ENCODE data around the gene ATP1A1. TPM values are rescaled to one million over a fixed set of nuclear protein-coding genes. Genes with fewer than 3 reads are reported as not detected.

ATP1A1 gene
- 100 to 1,000 TPM; 686 to 731 TPM for total RNA-seq
- polyA plus RNA-seq (ENCODE audit: insufficient read length in 6 of 6) = 100 to 1,000 TPM; 191 to 257 (median 232) TPM
- long read RNA-seq, donor 1, transcript ATP1A1-201 (23 exons, 3,654 nt) = major isoform, 21 of 140 reads
- long read RNA-seq, donor 1, partial matches to known transcripts = 112 of 140 reads
- long read RNA-seq, donor 1, other reads (novel, unspliced or antisense) = 5 of 140 reads
- long read RNA-seq, donor 2, transcript ATP1A1-201 (23 exons, 3,654 nt) = major isoform, 24 of 61 reads
- long read RNA-seq, donor 2, partial matches to known transcripts = 36 of 61 reads
- long read RNA-seq, donor 2, other reads (novel, unspliced or antisense) = 0 of 61 reads
- long read RNA-seq, donor 3, transcript ATP1A1-201 (23 exons, 3,654 nt) = major isoform, 25 of 74 reads
- long read RNA-seq, donor 3, partial matches to known transcripts = 47 of 74 reads
- long read RNA-seq, donor 3, other reads (novel, unspliced or antisense) = 0 of 74 reads
- long read RNA-seq, donor 4, transcript ATP1A1-201 (23 exons, 3,654 nt) = major isoform, 20 of 55 reads
- long read RNA-seq, donor 4, partial matches to known transcripts = 32 of 55 reads
- long read RNA-seq, donor 4, other reads (novel, unspliced or antisense) = 2 of 55 reads
- long read RNA-seq, donor 5, transcript ATP1A1-201 (23 exons, 3,654 nt) = major isoform, 25 of 79 reads
- long read RNA-seq, donor 5, partial matches to known transcripts = 54 of 79 reads
- long read RNA-seq, donor 5, other reads (novel, unspliced or antisense) = 0 of 79 reads
- long read RNA-seq, donor 6, transcript ATP1A1-201 (23 exons, 3,654 nt) = major isoform, 39 of 77 reads
- long read RNA-seq, donor 6, partial matches to known transcripts = 38 of 77 reads
- long read RNA-seq, donor 6, other reads (novel, unspliced or antisense) = 0 of 77 reads
- long read RNA-seq, donor 7, transcript ATP1A1-201 (23 exons, 3,654 nt) = major isoform, 26 of 50 reads
- long read RNA-seq, donor 7, partial matches to known transcripts = 24 of 50 reads
- long read RNA-seq, donor 7, other reads (novel, unspliced or antisense) = 0 of 50 reads
- long read RNA-seq, donor 8, transcript ATP1A1-201 (23 exons, 3,654 nt) = major isoform, 29 of 95 reads
- long read RNA-seq, donor 8, partial matches to known transcripts = 62 of 95 reads
- long read RNA-seq, donor 8, other reads (novel, unspliced or antisense) = 0 of 95 reads
- long read RNA-seq, donor 9 = 0 reads
- long read RNA-seq, donor 10, transcript ATP1A1-201 (23 exons, 3,654 nt) = major isoform, 8 of 34 reads
- long read RNA-seq, donor 10, partial matches to known transcripts = 25 of 34 reads
- long read RNA-seq, donor 10, other reads (novel, unspliced or antisense) = 0 of 34 reads
- long read RNA-seq, donor 11, transcript ATP1A1-201 (23 exons, 3,654 nt) = major isoform, 18 of 88 reads
- long read RNA-seq, donor 11, partial matches to known transcripts = 68 of 88 reads
- long read RNA-seq, donor 11, other reads (novel, unspliced or antisense) = 0 of 88 reads
- long read RNA-seq, donor 12, transcript ATP1A1-201 (23 exons, 3,654 nt) = major isoform, 35 of 69 reads
- long read RNA-seq, donor 12, partial matches to known transcripts = 33 of 69 reads
- long read RNA-seq, donor 12, other reads (novel, unspliced or antisense) = 0 of 69 reads

- ATAC-seq = peak; percentile 85
- Histone ChIP-seq H3K36me3 (no peaks in the 10 kb centered on the region), H3K27ac (peak within 1 kb of the TSS; percentile 94 to 98), H3K9me3 (no peaks in the 10 kb centered on the region), H3K27me3 (no peaks in the 10 kb centered on the region), H3K4me3 (peak within 1 kb of the TSS; percentile 77 to 89), H3K4me1 (peaks cover 37 to 50% of the 10 kb centered on the region in 2 donors)
- no peak for TF ChIP-seq CTCF (IDR thresholded peaks at IDR 0.05)
- peak; percentile 92 to 100 (median 98) for DNase-seq
- intact Hi-C loops (cut with DNase I) = no loop called here
Observed at GRCh38 chr1:116372651-116373430, at the start of gene ATP1A1. Gene ATP1A1 (plus strand): TSS chr1:116373244. CDS start chr1:116373512, 268 bp downstream.

- H3K9me3 ChIP-seq = no peaks in the 10 kb centered on the region
- H3K27me3 ChIP-seq = no peaks in the 10 kb centered on the region
- H3K4me3 ChIP-seq = no peak overlapping the region
- no peaks in the 10 kb centered on the region for H3K36me3 ChIP-seq
- no peak for DNase-seq
- H3K27ac ChIP-seq = no peak overlapping the region
- TF ChIP-seq CTCF (IDR thresholded peaks at IDR 0.05) = no peak
- H3K4me1 ChIP-seq = no peaks in the 10 kb centered on the region
- intact Hi-C loops (cut with DNase I) = no loop called here
- ATAC-seq = no peak
Observed at GRCh38 chr1:116323491-116323890, 49.6 kb upstream of the ATP1A1 start.

GRCh38 chr1:116324411-116324810 is 48.6 kb upstream of the ATP1A1 start:
- H3K4me1 ChIP-seq = no peaks in the 10 kb centered on the region
- H3K9me3 ChIP-seq = no peaks in the 10 kb centered on the region
- no peak overlapping the region for H3K27ac ChIP-seq
- H3K4me3 ChIP-seq = no peak overlapping the region
- H3K36me3 ChIP-seq = no peaks in the 10 kb centered on the region
- H3K27me3 ChIP-seq = no peaks in the 10 kb centered on the region
- ATAC-seq = no peak
- TF ChIP-seq CTCF (IDR thresholded peaks at IDR 0.05) = no peak
- DNase-seq = no peak
- intact Hi-C loops (cut with DNase I) = no loop called here

- DNase-seq (no peak), ATAC-seq (no peak)
- H3K27ac ChIP-seq = no peak overlapping the region
- no peak overlapping the region for H3K4me3 ChIP-seq
- no peak for TF ChIP-seq CTCF (IDR thresholded peaks at IDR 0.05)
- no peaks in the 10 kb centered on the region for H3K27me3 ChIP-seq
- no peaks in the 10 kb centered on the region for H3K36me3 ChIP-seq
- no peaks in the 10 kb centered on the region for H3K4me1 ChIP-seq
- intact Hi-C loops (cut with DNase I) = no loop called here
- H3K9me3 ChIP-seq = no peaks in the 10 kb centered on the region
Observed at GRCh38 chr1:116325104-116325503, 47.9 kb upstream of the ATP1A1 start.
